Heart left ventricle (tissue), 16 donors: ENCODE measurements around the gene PROSER2. TPM values are rescaled to one million over a fixed set of nuclear protein-coding genes. Genes with fewer than 3 reads are reported as not detected.

Experiments
- ATAC-seq, 4 donors: fragments of 200-7000 bp; cut with Tn5 transposase; one replicate each; pipeline ENCODE4 v1.9.1; 2020 to 2022; ENCODE audit warnings: moderate library complexity in 4 of 4, mild to moderate bottlenecking in 3 of 4, moderate number of reproducible peaks in 1 of 4
- DNase-seq, 5 donors: peaks; one replicate each; pipeline ENCODE4 v3.0.0-alpha.2; 2020
- H3K27ac ChIP-seq, 12 donors: fragments of 200-600 bp; sonication (generic) in 4 of 12; one replicate each; pipeline versions ENCODE4 v1.5.0 to v1.8.0; 2016 to 2022; ENCODE audit warnings: mild to moderate bottlenecking in 2 of 12
- H3K27me3 ChIP-seq, 9 donors: fragments of 200-600 bp; sonication (generic) in 2 of 9; one replicate each; pipeline versions ENCODE4 v1.5.1 to v1.8.0; 2016 to 2022; ENCODE audit warnings: mild to moderate bottlenecking in 3 of 9
- H3K36me3 ChIP-seq, 9 donors: fragments of 200-600 bp; sonication (generic) in 2 of 9; one replicate each; pipeline versions ENCODE4 v1.5.0 to v1.8.0; 2018 to 2022; ENCODE audit warnings: mild to moderate bottlenecking in 2 of 9
- H3K4me1 ChIP-seq, 12 donors: fragments of 200-600 bp; sonication (generic) in 4 of 12; one replicate each; pipeline versions ENCODE4 v1.5.0 to v1.8.0; 2016 to 2022; ENCODE audit warnings: mild to moderate bottlenecking in 3 of 12
- H3K4me3 ChIP-seq, 12 donors: fragments of 200-600 bp; sonication (generic) in 4 of 12; one replicate each; pipeline versions ENCODE4 v1.5.0 to v1.8.0; 2017 to 2022; ENCODE audit warnings: mild to moderate bottlenecking in 9 of 12, moderate library complexity in 4 of 12
- H3K9me3 ChIP-seq, 12 donors: fragments of 200-600 bp; sonication (generic) in 4 of 12; one replicate each; pipeline versions ENCODE4 v1.5.0 to v1.8.0; 2016 to 2022; ENCODE audit warnings: mild to moderate bottlenecking in 1 of 12
- CTCF ChIP-seq, 12 donors: fragments of 200-600 bp; sonication (generic) in 4 of 12; IDR thresholded peaks; one replicate each; pipeline versions ENCODE4 v1.5.0 to v1.8.0; 2018 to 2022; ENCODE audit warnings: antibody characterized with exemption in 12 of 12, mild to moderate bottlenecking in 5 of 12
- POLR2A ChIP-seq, 2 donors: fragments of 450-650 bp; IDR thresholded peaks; one replicate each; pipeline ENCODE4 v1.6.1; 2017; ENCODE audit warnings: antibody characterized with exemption in 2 of 2, mild to moderate bottlenecking in 2 of 2, moderate library complexity in 2 of 2
- WGBS, 4 donors: extraction: QIAGEN DNeasy Blood & Tissue Kit in 2 of 4; methylation state at CpG; one replicate each; pipeline versions ENCODE4 v1.1.5 to v1.1.7; 2013 to 2018; 5-methylcytosine and 5-hydroxymethylcytosine counted together
- intact Hi-C, 10 donors: fragments of 100-400 bp; cut with DNase I; formaldehyde crosslinking; loops; one replicate each; pipeline versions ENCODE4 v1.11.1 to v1.14.2; 2022
- polyA plus RNA-seq, 2 donors: library from polyadenylated mRNA; stranded (reverse); fragments of 200-250 nt; gene quantifications; one replicate each; pipeline ENCODE4 v1.2.3, GENCODE V29; 2013
- total RNA-seq, 9 donors: library from RNA; depleted of rRNA in 2 of 9; stranded (reverse); fragments of >200 nt in 2 of 9; fragmentation: NEBNext Ultra II Directional in 3 of 9; extraction: Animal tissue kit (Norgen Biotek cat#: 25700) in 3 of 9; gene quantifications; one replicate each; pipeline versions ENCODE4 v1.1.0 to v1.2.4, GENCODE V29; 2016 to 2023
- donor health status: ischemic (EF 13 %, LVEDD 7.1; RV severe dilation, severe dysfunction).
- donor health status: healthy with polysubstance abuse.
- donor health status: DM: no; HTN: yes; CAD: no.
- donor health status: DM: no; HTN: no; CAD: no.
- donor health status: ischemic (EF 25% LVEDD 6.9; RV normal size, moderate dysfunction).
- donor health status: ischemic (EF 25% LVEDD 5.7; RV mildly dilated, moderate dysfunction).
- donor health status: healthy.
- donor health status: DM: yes; HTN: yes; CAD: no.
- donor health status: ischemic (EF 35%, LVEDD 5.7; RV mildly dilated, moderate dysfunction).
- donor health status: nonischemic (EF 11% LVEDD 7.7; RV severe dilation, severe dysfunction).
- donor health status: DM: yes; HTN: yes; CAD: no.
- donor health status: PGD.
- donor health status: ischemic (EF 29% LVEDD 5.4; RV normal size, mild dysfunction).
- donor health status: nonischemic (EF 23%, LVEDD 6.1; RV moderate dilation, normal function).

The PROSER2 gene
- total and polyA plus RNA-seq, 11 donors = 0.38 to 3.3 (median 0.83) TPM

- Histone ChIP-seq H3K36me3 (peaks cover 0 to 4% (median 0%) of the 10 kb centered on the region in 9 donors), H3K27me3 (no peaks in the 10 kb centered on the region), H3K4me3 (no peak overlapping the region), H3K9me3 (peaks cover 0 to 9% (median 0%) of the 10 kb centered on the region in 12 donors), H3K27ac (no peak overlapping the region), H3K4me1 (no peaks in the 10 kb centered on the region)
- ATAC-seq = no peak
- TF ChIP-seq CTCF (IDR thresholded peaks at IDR 0.05) (no peak), POLR2A (IDR thresholded peaks at IDR 0.05) (no peak)
- no peak for DNase-seq
- 91 to 95% (median 92%) methylated on average over 6 of the region's 6 CpGs for WGBS, 4 donors
- intact Hi-C loops = no loop called here
These were observed 34.9 kb downstream of the PROSER2 start for GRCh38 chr10:11858093-11858492.

- intact Hi-C loops = no loop called here
- TF ChIP-seq CTCF (IDR thresholded peaks at IDR 0.05) (no peak), POLR2A (IDR thresholded peaks at IDR 0.05) (no peak)
- ATAC-seq = no peak
These were observed 38.2 kb downstream of the PROSER2 start for GRCh38 chr10:11861341-11861740.

GRCh38 chr10:11861811-11862428, 38.8 kb downstream of the PROSER2 start:
- 92 to 95% (median 94%) methylated on average over 11 of the region's 11 CpGs for WGBS, 4 donors
- H3K4me3 ChIP-seq = no peak overlapping the region
- no peaks in the 10 kb centered on the region for H3K4me1 ChIP-seq
- intact Hi-C loops = no loop called here
- ATAC-seq (no peak), DNase-seq (no peak)
- peaks cover 0 to 9% (median 0%) of the 10 kb centered on the region in 12 donors for H3K9me3 ChIP-seq
- H3K27me3 ChIP-seq = no peaks in the 10 kb centered on the region
- peaks cover 0 to 4% (median 0%) of the 10 kb centered on the region in 9 donors for H3K36me3 ChIP-seq
- no peak overlapping the region for H3K27ac ChIP-seq
- TF ChIP-seq POLR2A (IDR thresholded peaks at IDR 0.05) = no peak
- no peak for TF ChIP-seq CTCF (IDR thresholded peaks at IDR 0.05)

More at GRCh38 chr10:11861341-11861740, 38.2 kb downstream of the PROSER2 start:
- Histone ChIP-seq H3K27me3 (no peaks in the 10 kb centered on the region), H3K9me3 (peaks cover 0 to 9% (median 0%) of the 10 kb centered on the region in 12 donors), H3K27ac (no peak overlapping the region), H3K4me1 (no peaks in the 10 kb centered on the region), H3K4me3 (no peak overlapping the region), H3K36me3 (no peaks in the 10 kb centered on the region)
- no peak for DNase-seq
- 93 to 96% (median 96%) methylated on average over 11 of the region's 11 CpGs for WGBS, 4 donors

GRCh38 chr10:11863353-11864109, 40.4 kb downstream of the PROSER2 start:
- Histone ChIP-seq H3K27ac (no peak overlapping the region), H3K27me3 (no peaks in the 10 kb centered on the region), H3K9me3 (peaks cover 0 to 9% (median 0%) of the 10 kb centered on the region in 12 donors), H3K4me1 (no peaks in the 10 kb centered on the region), H3K36me3 (peaks cover 0 to 4% (median 0%) of the 10 kb centered on the region in 9 donors), H3K4me3 (no peak overlapping the region)
- no peak for TF ChIP-seq POLR2A (IDR thresholded peaks at IDR 0.05)
- 76 to 81% (median 80%) methylated on average over 13 of the region's 13 CpGs for WGBS, 4 donors
- ATAC-seq (no peak), DNase-seq (no peak)
- intact Hi-C loops = no loop called here
